ENCODE data around the gene FDX2.

The FDX2 gene

GRCh38 chr19:10290876-10291553, 24.8 kb downstream of the FDX2 start:
- FAIRE-seq (no peak), DNase-seq (ENCODE audit: insufficient read length, low spot score) (peak; percentile 69)
- TF ChIP-seq CTCF (IDR thresholded peaks at IDR 0.05; ENCODE audit: insufficient read depth, missing control alignments), result no peak

GRCh38 chr19:10290357-10290875, 25.4 kb downstream of the FDX2 start:
- no peak for TF ChIP-seq CTCF (IDR thresholded peaks at IDR 0.05; ENCODE audit: insufficient read depth, missing control alignments)
- FAIRE-seq (no peak), DNase-seq (ENCODE audit: insufficient read length, low spot score) (no peak)

GRCh38 chr19:10289836-10290356, 25.9 kb downstream of the FDX2 start, which contains the start of gene ICAM5:
Gene ICAM5 (plus strand): TSS chr19:10289952. CDS start chr19:10290044, 92 bp downstream.
- DNase-seq (ENCODE audit: insufficient read length, low spot score) (no peak), FAIRE-seq (no peak)
- TF ChIP-seq CTCF (IDR thresholded peaks at IDR 0.05; ENCODE audit: insufficient read depth, missing control alignments), result no peak

- FAIRE-seq (no peak), DNase-seq (ENCODE audit: insufficient read length, low spot score) (peak; percentile 55)
- no peak for TF ChIP-seq CTCF (IDR thresholded peaks at IDR 0.05; ENCODE audit: insufficient read depth, missing control alignments)
Observed at GRCh38 chr19:10289167-10289835, 26.5 kb downstream of the FDX2 start.

GRCh38 chr19:10288662-10289166, 27.1 kb downstream of the FDX2 start:
- TF ChIP-seq CTCF (IDR thresholded peaks at IDR 0.05; ENCODE audit: insufficient read depth, missing control alignments), result no peak
- DNase-seq (ENCODE audit: insufficient read length, low spot score) (peak; percentile 56), FAIRE-seq (no peak)

GRCh38 chr19:10286803-10287737, 28.7 kb downstream of the FDX2 start, which contains the start of gene ICAM4:
Gene ICAM4 (plus strand): TSS chr19:10286955. CDS start chr19:10287013, 58 bp downstream.
- DNase-seq (ENCODE audit: insufficient read length, low spot score) (no peak), FAIRE-seq (no peak)
- TF ChIP-seq CTCF (IDR thresholded peaks at IDR 0.05; ENCODE audit: insufficient read depth, missing control alignments), result no peak

Data from D721Med (cell line).